Measurements from ENCODE around the gene PHLDB1.
"Not testable (repeated sequence)": the region's sequence is repeated elsewhere in the genome, so short reads cannot be mapped to it uniquely, and the experiment has no call there.

The PHLDB1 gene

DNA sequence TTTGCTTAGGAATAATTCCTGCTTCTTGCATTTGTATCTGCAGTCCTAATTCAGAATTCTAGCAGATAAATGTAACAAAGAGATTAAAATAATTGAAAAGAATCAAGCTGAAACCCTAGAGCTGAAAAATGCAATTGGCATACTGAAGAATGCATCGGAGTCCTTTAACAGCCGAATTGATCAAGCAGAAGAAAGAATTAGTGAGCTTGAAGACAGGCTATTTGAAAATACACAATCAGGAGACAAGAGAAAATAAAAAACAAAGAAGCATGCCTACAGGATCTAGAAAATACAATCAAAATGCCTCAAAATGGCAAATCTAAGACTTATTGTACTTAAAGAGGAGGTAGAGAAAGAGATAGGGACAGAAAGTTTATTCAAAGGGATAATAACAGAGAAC, 63.8 kb downstream of the PHLDB1 start:
- no peak overlapping the region for H3K4me3 ChIP-seq (ENCODE audit: low read length)
- DNase-seq (ENCODE audit: low read depth, low spot score) = no peak

DNA sequence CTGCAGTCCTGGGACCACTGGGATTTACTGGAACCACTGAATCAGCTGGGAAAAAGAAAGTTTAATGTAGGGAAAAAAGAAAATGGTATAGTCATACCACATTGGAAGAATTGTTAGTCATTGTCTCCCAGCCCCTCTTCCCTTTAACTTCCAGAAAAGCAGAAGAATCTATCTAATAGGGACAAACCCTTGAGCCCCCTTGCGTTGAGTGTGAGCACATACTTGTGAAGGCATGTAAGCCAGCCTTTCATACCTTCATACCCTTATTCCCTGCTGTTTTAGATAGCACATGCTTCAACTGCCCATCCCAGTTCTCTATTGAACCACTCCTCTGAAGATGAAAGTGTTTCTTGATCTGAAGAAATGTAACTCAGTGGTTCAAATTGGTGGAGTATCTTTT, 65.4 kb downstream of the PHLDB1 start:
- no peak overlapping the region for H3K4me3 ChIP-seq (ENCODE audit: low read length)
- DNase-seq (ENCODE audit: low read depth, low spot score) = no peak

DNA sequence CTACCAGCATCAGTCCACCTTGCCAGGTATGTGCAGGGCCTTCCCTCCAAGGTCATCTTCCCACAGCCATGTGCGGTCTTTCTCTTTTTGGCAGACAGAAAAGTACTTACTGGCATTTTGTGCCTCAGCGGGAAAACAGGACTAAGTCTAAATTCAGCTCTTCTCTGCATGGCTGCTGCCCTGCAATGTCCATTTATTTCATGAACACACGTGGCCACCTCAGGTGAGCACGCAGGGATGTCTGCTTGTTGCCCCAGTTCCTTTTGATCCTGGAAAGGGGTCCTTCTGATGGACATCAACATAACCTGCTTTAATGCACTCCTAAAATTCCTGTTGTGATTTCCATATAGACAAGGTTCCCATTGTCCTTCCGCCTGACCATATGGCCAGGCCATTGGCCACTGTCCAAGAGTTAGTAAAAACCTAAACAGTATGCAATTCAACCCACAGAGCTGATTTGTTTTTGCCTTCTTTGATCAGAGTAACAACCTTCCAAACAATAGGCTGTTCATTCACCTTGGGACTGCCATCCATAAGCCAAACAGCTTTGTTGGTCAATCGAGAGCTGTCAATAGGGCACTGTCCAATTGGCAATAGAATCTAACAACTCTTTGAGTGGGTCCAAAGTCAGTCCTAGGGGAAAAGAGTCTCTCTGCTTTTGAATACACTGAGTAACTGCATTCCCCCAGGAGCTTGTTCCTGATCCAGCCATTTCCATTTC, 66.1 kb downstream of the PHLDB1 start:
- DNase-seq (ENCODE audit: low read depth, low spot score) = no peak
- no peak overlapping the region for H3K4me3 ChIP-seq (ENCODE audit: low read length)

DNA sequence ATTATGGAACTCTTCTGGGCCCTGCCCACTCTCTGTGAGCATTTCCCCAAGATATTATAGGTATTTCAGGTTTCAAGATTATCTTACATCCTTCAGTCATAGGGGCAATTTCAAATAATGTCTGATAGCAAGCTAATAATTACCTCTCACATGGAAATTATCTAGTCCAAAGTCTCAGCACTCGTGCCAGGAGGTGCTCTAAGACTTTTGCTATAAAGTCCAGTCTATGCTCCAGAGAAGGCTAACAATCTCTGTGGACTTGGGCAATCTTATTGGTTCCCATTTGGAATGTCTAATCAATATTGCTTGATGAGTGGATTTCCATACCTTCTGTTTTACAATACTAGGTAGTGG, 66.6 kb downstream of the PHLDB1 start:
- H3K4me3 ChIP-seq (ENCODE audit: low read length) = no peak overlapping the region
- no peak for DNase-seq (ENCODE audit: low read depth, low spot score)

GRCh38 chr11:118677977-118678376, 70.6 kb downstream of the PHLDB1 start:
- no peak overlapping the region for H3K4me3 ChIP-seq (ENCODE audit: low read length)
- no peak for DNase-seq (ENCODE audit: low read depth, low spot score)

DNA sequence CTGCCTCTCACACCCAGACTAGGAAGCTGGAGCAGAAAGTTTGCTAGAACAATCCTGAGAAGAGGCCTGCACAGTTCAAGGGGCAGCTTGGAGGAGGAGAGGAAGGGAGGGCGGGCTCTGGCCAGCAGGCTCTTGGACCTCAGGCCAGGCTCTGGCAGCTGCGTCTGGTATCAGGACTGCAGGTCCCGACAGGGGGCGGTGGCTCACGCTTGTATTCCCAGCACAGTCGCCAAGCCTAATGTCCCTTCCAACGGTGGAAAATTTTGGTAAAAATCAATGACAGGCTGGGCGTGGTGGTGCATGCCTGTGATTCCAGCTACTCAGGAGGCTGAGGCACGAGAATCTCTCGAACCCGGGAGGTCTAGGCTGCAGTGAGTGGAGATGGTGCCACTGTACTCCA, 71.5 kb downstream of the PHLDB1 start:
- not testable (repeated sequence) for H3K4me3 ChIP-seq (ENCODE audit: low read length); DNase-seq (ENCODE audit: low read depth, low spot score)

- no peak within 1 kb of the TSS for H3K4me3 ChIP-seq (ENCODE audit: low read length)
- DNase-seq (ENCODE audit: low read depth, low spot score) = no peak
Observed at GRCh38 chr11:118679483-118679882, 72.1 kb downstream of the PHLDB1 start, which contains the start of gene TREH. Gene TREH (minus strand): TSS chr11:118679650. CDS start chr11:118679627, 23 bp downstream.

GRCh38 chr11:118682372-118682771, 75.0 kb downstream of the PHLDB1 start:
- no peak overlapping the region for H3K4me3 ChIP-seq (ENCODE audit: low read length)
- no peak for DNase-seq (ENCODE audit: low read depth, low spot score)

- DNase-seq (ENCODE audit: low read depth, low spot score); H3K4me3 ChIP-seq (ENCODE audit: low read length): not testable (repeated sequence)
Observed at GRCh38 chr11:118682939-118683338, 75.5 kb downstream of the PHLDB1 start.

GRCh38 chr11:118684187-118684586, 76.8 kb downstream of the PHLDB1 start:
- H3K4me3 ChIP-seq (ENCODE audit: low read length) = no peak overlapping the region
- DNase-seq (ENCODE audit: low read depth, low spot score) = no peak

DNA sequence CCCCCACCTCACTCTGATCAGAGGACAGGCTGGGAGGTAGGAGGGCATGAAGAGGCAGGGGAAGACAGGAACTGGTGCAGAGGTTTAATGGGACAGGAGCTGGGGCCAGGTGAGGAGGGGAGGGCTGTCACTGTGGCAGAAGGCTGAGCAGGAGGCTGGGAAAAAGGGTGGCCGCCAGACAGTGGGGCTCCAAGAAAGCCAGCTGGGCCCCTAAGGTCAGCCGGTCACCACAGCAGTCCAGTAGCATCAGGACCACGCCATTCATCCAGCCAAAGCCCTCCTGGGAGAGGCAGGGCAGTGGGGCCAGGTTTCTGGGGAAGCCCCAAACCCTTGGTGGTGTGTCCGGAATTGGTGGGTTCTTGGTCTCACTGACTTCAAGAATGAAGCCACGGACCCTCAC, 80.5 kb downstream of the PHLDB1 start:
- no peak overlapping the region for H3K4me3 ChIP-seq (ENCODE audit: low read length)
- no peak for DNase-seq (ENCODE audit: low read depth, low spot score)

DNA sequence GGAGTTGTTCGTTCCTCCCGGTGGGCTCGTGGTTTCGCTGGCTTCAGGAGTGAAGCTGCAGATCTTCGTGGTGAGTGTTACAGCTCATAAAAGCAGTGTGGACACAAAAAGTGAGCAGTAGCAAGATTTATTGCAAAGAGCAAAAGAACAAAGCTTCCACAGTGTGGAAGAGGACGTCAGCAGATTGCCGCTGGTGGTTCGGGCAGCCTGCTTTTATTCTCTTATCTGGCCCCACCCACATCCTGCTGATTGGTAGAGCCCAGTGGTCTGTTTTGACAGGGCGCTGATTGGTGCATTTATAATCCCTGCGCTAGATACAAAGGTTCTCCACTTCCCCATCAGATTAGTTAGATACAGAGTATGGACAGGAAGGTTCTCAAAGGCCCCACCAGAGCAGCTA, 80.9 kb downstream of the PHLDB1 start:
- DNase-seq (ENCODE audit: low read depth, low spot score); H3K4me3 ChIP-seq (ENCODE audit: low read length): not testable (repeated sequence)

GRCh38 chr11:118688851-118689502, 81.6 kb downstream of the PHLDB1 start:
- H3K4me3 ChIP-seq (ENCODE audit: low read length) = no peak overlapping the region
- DNase-seq (ENCODE audit: low read depth, low spot score) = no peak

DNA sequence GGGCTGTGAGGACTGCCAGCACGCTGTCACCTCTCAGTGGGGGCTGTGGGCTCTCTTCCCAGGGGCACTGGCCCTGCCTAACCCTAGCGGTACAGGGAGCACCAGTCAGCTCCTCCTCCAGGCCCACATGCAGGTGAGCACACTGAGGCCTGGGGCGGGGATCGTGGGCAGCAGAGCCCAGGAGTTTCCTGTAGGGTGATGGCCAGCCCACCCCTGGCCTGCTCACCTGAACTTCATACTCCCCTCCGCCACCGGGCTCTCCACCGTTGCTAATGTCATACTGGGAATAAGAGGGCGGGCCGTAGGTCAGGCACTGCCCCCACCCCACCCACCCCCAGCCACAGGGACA, 82.1 kb downstream of the PHLDB1 start:
- DNase-seq (ENCODE audit: low read depth, low spot score) = no peak
- H3K4me3 ChIP-seq (ENCODE audit: low read length) = no peak overlapping the region

GRCh38 chr11:118689852-118690552, 82.6 kb downstream of the PHLDB1 start:
- H3K4me3 ChIP-seq (ENCODE audit: low read length) = peak overlapping the region; percentile 47
- DNase-seq (ENCODE audit: low read depth, low spot score) = peak; percentile 71

GRCh38 chr11:118690553-118691304, 83.3 kb downstream of the PHLDB1 start:
- H3K4me3 ChIP-seq (ENCODE audit: low read length) = no peak overlapping the region
- DNase-seq (ENCODE audit: low read depth, low spot score) = no peak

DNA sequence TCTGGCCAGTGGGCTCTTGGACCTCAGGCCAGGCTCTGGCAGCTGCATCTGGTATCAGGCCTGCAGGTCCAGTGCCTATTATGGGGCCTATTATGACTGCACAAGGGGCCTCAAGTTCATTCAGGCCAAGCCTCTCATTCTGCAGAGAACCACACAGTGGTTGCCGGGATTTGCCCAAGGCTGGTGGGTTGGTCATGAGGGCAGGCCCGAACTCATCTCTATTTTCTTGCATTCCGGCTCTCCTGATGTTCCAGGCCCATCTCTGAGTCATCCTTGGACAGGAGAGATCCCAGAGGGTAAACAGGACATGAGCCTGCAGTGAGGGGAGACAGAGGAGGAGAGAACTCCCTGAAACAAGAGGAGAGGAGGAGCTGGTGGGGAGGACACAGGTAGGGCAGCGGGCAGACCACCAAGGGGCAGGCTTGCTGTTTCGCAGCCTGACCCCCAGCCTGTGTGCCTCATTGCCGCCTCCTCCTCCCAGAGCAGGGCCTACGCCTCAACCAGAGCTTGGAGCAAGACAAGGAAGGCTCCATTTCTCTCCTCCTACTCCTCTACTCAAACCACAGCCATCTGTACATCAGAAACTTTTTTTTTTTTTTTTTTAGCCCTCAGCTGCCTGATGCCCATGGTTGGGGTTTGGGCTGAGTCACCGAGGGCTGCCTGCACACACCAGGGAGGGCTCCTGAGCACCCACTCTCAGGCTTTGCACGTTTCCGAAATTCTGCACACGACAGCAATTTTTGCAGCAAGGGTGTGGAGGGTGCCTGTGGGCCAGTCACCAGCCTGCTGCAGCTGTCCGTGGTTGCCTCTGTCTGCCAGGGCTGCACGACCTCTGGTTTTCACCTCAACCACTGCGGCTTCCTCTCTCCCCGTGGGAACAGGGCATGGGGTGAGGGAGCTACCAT, 84.8 kb downstream of the PHLDB1 start:
- peak; percentile 82 for DNase-seq (ENCODE audit: low read depth, low spot score)
- H3K4me3 ChIP-seq (ENCODE audit: low read length) = peak overlapping the region; percentile 21; the same call in 1 of the 2 replicates

GRCh38 chr11:118694185-118694584, 86.8 kb downstream of the PHLDB1 start:
- no peak overlapping the region for H3K4me3 ChIP-seq (ENCODE audit: low read length)
- DNase-seq (ENCODE audit: low read depth, low spot score) = peak; percentile 64

- no peak overlapping the region for H3K4me3 ChIP-seq (ENCODE audit: low read length)
- no peak for DNase-seq (ENCODE audit: low read depth, low spot score)
Observed at GRCh38 chr11:118694771-118695170, 87.4 kb downstream of the PHLDB1 start.
